Measurements from ENCODE around the gene CRAT.

DNA sequence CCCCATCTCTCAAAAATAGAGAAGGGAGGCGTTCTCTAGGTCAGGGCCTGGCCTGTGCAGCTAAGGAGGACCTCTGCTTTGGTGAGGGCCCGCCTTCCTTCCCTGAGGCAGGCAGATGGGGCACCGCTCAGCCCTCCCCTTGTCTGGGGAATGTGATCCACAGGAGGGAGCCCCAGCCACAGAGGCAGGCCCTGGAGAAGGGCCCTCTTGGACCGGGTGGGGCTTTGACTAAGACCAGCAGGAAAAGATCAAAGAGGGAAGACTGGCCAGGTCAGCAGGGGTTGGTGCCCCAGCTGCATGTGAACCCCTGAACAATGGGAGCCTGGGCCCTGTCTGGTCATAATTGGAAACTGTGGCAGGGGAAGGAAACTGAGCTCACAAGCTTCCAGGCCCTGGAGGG, 22.5 kb upstream of the CRAT start:
- TF ChIP-seq, protein P1, sequence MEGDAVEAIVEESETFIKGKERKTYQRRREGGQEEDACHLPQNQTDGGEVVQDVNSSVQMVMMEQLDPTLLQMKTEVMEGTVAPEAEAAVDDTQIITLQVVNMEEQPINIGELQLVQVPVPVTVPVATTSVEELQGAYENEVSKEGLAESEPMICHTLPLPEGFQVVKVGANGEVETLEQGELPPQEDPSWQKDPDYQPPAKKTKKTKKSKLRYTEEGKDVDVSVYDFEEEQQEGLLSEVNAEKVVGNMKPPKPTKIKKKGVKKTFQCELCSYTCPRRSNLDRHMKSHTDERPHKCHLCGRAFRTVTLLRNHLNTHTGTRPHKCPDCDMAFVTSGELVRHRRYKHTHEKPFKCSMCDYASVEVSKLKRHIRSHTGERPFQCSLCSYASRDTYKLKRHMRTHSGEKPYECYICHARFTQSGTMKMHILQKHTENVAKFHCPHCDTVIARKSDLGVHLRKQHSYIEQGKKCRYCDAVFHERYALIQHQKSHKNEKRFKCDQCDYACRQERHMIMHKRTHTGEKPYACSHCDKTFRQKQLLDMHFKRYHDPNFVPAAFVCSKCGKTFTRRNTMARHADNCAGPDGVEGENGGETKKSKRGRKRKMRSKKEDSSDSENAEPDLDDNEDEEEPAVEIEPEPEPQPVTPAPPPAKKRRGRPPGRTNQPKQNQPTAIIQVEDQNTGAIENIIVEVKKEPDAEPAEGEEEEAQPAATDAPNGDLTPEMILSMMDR (IDR thresholded peaks at IDR 0.05): no peak
- TF ChIP-seq POLR2A (IDR thresholded peaks at IDR 0.05; ENCODE audit: low read depth) (no peak), EP300 (IDR thresholded peaks at IDR 0.05) (no peak)

Measured in esophagus muscularis mucosa (tissue), 4 donors.